HepG2 (cell line): ENCODE data around the gene RNF222. TPM values are rescaled to one million over a fixed set of nuclear protein-coding genes. Genes with fewer than 3 reads are reported as not detected.

Experiments
- ERF ChIP-seq: IDR thresholded peaks from 2 replicates; pipeline ENCODE4 v1.6.1; 2018; ENCODE audit warnings: missing biosample characterization, missing genetic modification reagents
- HNF1B ChIP-seq: sonication (generic); formaldehyde crosslinking; IDR thresholded peaks from 2 replicates; pipeline ENCODE4 v1.5.1; 2020; ENCODE audit warnings: mild to moderate bottlenecking, moderate library complexity, missing genetic modification reagents
- LCORL ChIP-seq, 2 experiments: fragments of 450-650 bp in 1 of 2; sonication (generic) in 1 of 2; formaldehyde crosslinking in 1 of 2; IDR thresholded peaks; 2 replicates each; pipeline versions ENCODE4 v1.5.0 to v1.6.1; 2017 to 2020; ENCODE audit warnings: antibody characterized with exemption in 1 of 2, missing genetic modification reagents in 1 of 2
- MIXL1 ChIP-seq: IDR thresholded peaks from 2 replicates; pipeline ENCODE4 v1.6.1; 2016
- NAIF1 ChIP-seq: sonication (generic); formaldehyde crosslinking; IDR thresholded peaks from 2 replicates; pipeline ENCODE4 v1.5.0; 2020; ENCODE audit warnings: mild to moderate bottlenecking, missing genetic modification reagents, borderline replicate concordance
- NFATC3 ChIP-seq: sonication (generic); formaldehyde crosslinking; IDR thresholded peaks from 2 replicates; pipeline ENCODE4 v1.5.1; 2020; ENCODE audit warnings: mild to moderate bottlenecking, missing genetic modification reagents
- RAD21 ChIP-seq: fragments of 450-650 bp; formaldehyde crosslinking; IDR thresholded peaks from 2 replicates; pipeline ENCODE4 v1.5.0; 2020; ENCODE audit warnings: mild to moderate bottlenecking
- SATB2 ChIP-seq: sonication (generic); formaldehyde crosslinking; IDR thresholded peaks from 2 replicates; pipeline ENCODE4 v1.5.0; 2020; ENCODE audit warnings: missing genetic modification reagents
- SP1 ChIP-seq, 2 experiments: fragments of 450-650 bp in 1 of 2; sonication (generic) in 1 of 2; formaldehyde crosslinking in 1 of 2; IDR thresholded peaks; 2 replicates each; pipeline versions ENCODE4 v1.4.0 to v1.6.1; 2016 to 2020; ENCODE audit warnings: missing genetic modification reagents in 1 of 2
- SP2 ChIP-seq: sonication (generic); formaldehyde crosslinking; IDR thresholded peaks from 2 replicates; pipeline ENCODE4 v1.5.1; 2020; ENCODE audit warnings: mild to moderate bottlenecking, missing genetic modification reagents
- TOE1 ChIP-seq: sonication (generic); formaldehyde crosslinking; IDR thresholded peaks from 2 replicates; pipeline ENCODE4 v1.4.0; 2020; ENCODE audit warnings: mild to moderate bottlenecking, missing genetic modification reagents
- TRIM24 ChIP-seq: sonication (generic); formaldehyde crosslinking; IDR thresholded peaks from 2 replicates; pipeline ENCODE4 v1.8.0; 2022; ENCODE audit warnings: mild to moderate bottlenecking, missing genetic modification reagents
- ZBTB39 ChIP-seq: sonication (generic); formaldehyde crosslinking; IDR thresholded peaks from 2 replicates; pipeline ENCODE4 v1.5.0; 2020; ENCODE audit warnings: missing genetic modification reagents
- ZFP90 ChIP-seq: sonication (generic); formaldehyde crosslinking; IDR thresholded peaks from 2 replicates; pipeline ENCODE4 v1.8.0; 2022; ENCODE audit warnings: missing genetic modification reagents, mild to moderate bottlenecking, inconsistent platforms, borderline replicate concordance
- ZFX ChIP-seq: sonication (generic); formaldehyde crosslinking; IDR thresholded peaks from 2 replicates; pipeline ENCODE4 v1.4.0; 2020; ENCODE audit warnings: mild to moderate bottlenecking, low read depth, missing genetic modification reagents, moderate library complexity
- ZKSCAN8 ChIP-seq: IDR thresholded peaks from 2 replicates; pipeline ENCODE4 v1.6.1; 2016; ENCODE audit warnings: borderline replicate concordance, missing genetic modification reagents, missing compliant biosample characterization
- ZNF138 ChIP-seq: sonication (generic); formaldehyde crosslinking; IDR thresholded peaks from 2 replicates; pipeline ENCODE4 v1.5.0; 2020; ENCODE audit warnings: mild to moderate bottlenecking, low read depth, missing genetic modification reagents
- ZNF329 ChIP-seq: sonication (generic); formaldehyde crosslinking; IDR thresholded peaks from 2 replicates; pipeline ENCODE4 v1.9.0; 2021; ENCODE audit warnings: low read depth, mild to moderate bottlenecking, missing genetic modification reagents
- ZNF496 ChIP-seq: sonication (generic); formaldehyde crosslinking; IDR thresholded peaks from 2 replicates; pipeline ENCODE4 v1.8.1; 2023; ENCODE audit warnings: mild to moderate bottlenecking, moderate library complexity, missing genetic modification reagents; ENCODE audit not compliant: insufficient replicate concordance
- polyA plus RNA-seq, 8 experiments: library from polyadenylated mRNA; depleted of rRNA in 3 of 8; stranded (reverse) in 7 of 8; unstranded in 1 of 8; fragments of >200 nt; fragmentation: Illumina TruSeq in 4 of 8; extraction: Trizol in 4 of 8; gene quantifications; 2 replicates each; pipeline versions ENCODE4 v1.2.1 to v1.2.3, GENCODE V29; 2011 to 2016; ENCODE audit warnings: low read depth in 4 of 8, missing spikeins in 1 of 8, mixed read lengths in 1 of 8; ENCODE audit not compliant: insufficient read depth in 1 of 8
- total RNA-seq, 5 experiments: library from RNA; depleted of rRNA; stranded (reverse); fragments of >200 nt; fragmentation: Illumina TruSeq; extraction: Trizol; gene quantifications; 2 replicates each; pipeline ENCODE4 v1.2.3, GENCODE V29; 2016; ENCODE audit warnings: low read depth in 1 of 5
- TF ChIP-seq, protein P1 (sequence below): sonication (generic); formaldehyde crosslinking; IDR thresholded peaks from 2 replicates; pipeline ENCODE4 v1.4.0; 2020; ENCODE audit warnings: missing genetic modification reagents
- TF ChIP-seq, protein P2 (sequence below): sonication (generic); formaldehyde crosslinking; IDR thresholded peaks from 2 replicates; pipeline ENCODE4 v1.4.0; 2020; ENCODE audit warnings: missing genetic modification reagents, borderline replicate concordance

RNF222 gene
- total and polyA plus RNA-seq, 2 of the 13 experiments (the other 11 are each of a cell fraction or from before 2014, with no cell fraction given), result not detected

GRCh38 chr17:8420041-8420934, 22.7 kb upstream of the RNF222 start (continued):
- TF ChIP-seq TRIM24 (CRISPR knock-in tag) (peak; percentile 83; the same call in 1 of the 2 replicates), ERF (CRISPR knock-in tag) (peak; percentile 82), SATB2 (CRISPR knock-in tag) (0 out of 2 replicates have a peak, but pooled peaks have one; percentile 72), SP1 (IDR thresholded peaks at IDR 0.05) (no peak), SP1 (CRISPR knock-in tag; IDR thresholded peaks at IDR 0.05) (peak; percentile 29; the same call in 1 of the 2 replicates), ZNF496 (CRISPR knock-in tag) (no peak), ZKSCAN8 (CRISPR knock-in tag) (0 out of 2 replicates have a peak, but pooled peaks have one; percentile 90), LCORL (IDR thresholded peaks at IDR 0.05) (peak; percentile 64; the same call in 1 of the 2 replicates), LCORL (CRISPR knock-in tag; IDR thresholded peaks at IDR 0.05) (peak; percentile 75; the same call in 1 of the 2 replicates), ZFX (CRISPR knock-in tag) (peak; percentile 56), SP2 (no peak), ZBTB39 (CRISPR knock-in tag) (no peak; the same call in 1 of the 2 replicates), MIXL1 (CRISPR knock-in tag) (peak; percentile 96), NAIF1 (peak; percentile 77), NFATC3 (no peak), HNF1B (CRISPR knock-in tag) (peak; percentile 80), ZNF138 (CRISPR knock-in tag) (no peak), ZFP90 (CRISPR knock-in tag) (peak; percentile 66; the same call in 1 of the 2 replicates), RAD21 (CRISPR knock-in tag) (0 out of 2 replicates have a peak, but pooled peaks have one; percentile 30), TOE1 (CRISPR knock-in tag) (peak; percentile 94; the same call in 1 of the 2 replicates), ZNF329 (CRISPR knock-in tag) (no peak)
- TF ChIP-seq, protein P1, sequence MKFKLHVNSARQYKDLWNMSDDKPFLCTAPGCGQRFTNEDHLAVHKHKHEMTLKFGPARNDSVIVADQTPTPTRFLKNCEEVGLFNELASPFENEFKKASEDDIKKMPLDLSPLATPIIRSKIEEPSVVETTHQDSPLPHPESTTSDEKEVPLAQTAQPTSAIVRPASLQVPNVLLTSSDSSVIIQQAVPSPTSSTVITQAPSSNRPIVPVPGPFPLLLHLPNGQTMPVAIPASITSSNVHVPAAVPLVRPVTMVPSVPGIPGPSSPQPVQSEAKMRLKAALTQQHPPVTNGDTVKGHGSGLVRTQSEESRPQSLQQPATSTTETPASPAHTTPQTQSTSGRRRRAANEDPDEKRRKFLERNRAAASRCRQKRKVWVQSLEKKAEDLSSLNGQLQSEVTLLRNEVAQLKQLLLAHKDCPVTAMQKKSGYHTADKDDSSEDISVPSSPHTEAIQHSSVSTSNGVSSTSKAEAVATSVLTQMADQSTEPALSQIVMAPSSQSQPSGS (CRISPR knock-in tag), result peak; percentile 99
- TF ChIP-seq, protein P2, sequence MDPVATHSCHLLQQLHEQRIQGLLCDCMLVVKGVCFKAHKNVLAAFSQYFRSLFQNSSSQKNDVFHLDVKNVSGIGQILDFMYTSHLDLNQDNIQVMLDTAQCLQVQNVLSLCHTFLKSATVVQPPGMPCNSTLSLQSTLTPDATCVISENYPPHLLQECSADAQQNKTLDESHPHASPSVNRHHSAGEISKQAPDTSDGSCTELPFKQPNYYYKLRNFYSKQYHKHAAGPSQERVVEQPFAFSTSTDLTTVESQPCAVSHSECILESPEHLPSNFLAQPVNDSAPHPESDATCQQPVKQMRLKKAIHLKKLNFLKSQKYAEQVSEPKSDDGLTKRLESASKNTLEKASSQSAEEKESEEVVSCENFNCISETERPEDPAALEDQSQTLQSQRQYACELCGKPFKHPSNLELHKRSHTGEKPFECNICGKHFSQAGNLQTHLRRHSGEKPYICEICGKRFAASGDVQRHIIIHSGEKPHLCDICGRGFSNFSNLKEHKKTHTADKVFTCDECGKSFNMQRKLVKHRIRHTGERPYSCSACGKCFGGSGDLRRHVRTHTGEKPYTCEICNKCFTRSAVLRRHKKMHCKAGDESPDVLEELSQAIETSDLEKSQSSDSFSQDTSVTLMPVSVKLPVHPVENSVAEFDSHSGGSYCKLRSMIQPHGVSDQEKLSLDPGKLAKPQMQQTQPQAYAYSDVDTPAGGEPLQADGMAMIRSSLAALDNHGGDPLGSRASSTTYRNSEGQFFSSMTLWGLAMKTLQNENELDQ, result no peak
